Measurements from ENCODE around the gene RCOR3. TPM values are rescaled to one million over a fixed set of nuclear protein-coding genes. Genes with fewer than 3 reads are reported as not detected.
"Not testable (repeated sequence)": the region's sequence is repeated elsewhere in the genome, so short reads cannot be mapped to it uniquely, and the experiment has no call there.

RCOR3 gene
- total RNA-seq, 1 experiment from 2014 or later: 17.5 TPM

DNA sequence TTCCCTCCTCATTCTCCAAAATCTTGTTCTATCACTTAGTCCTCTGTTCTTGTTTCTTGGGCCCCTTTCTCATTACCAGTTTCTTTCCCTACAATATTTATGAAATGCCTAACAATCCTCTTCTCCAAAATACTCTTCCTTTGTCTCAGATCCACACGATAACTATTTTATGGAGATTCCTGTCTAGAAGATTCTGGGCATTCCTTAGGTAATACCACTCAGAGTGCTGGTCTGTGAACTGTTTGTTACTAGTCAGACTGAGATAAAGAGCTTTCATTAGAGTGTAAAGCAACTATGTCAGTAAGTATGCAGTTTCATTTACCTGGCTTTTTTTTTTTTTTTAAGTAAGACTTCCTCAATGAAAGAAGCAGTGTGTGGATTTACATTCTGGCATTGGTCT, 18.1 kb upstream of the RCOR3 start:
- no peaks in the 10 kb centered on the region for H3K27me3 ChIP-seq (replicated peaks)
- no peaks in the 10 kb centered on the region for H3K36me3 ChIP-seq
- no peaks in the 10 kb centered on the region for H3K4me1 ChIP-seq (replicated peaks)
- DNase-seq (ENCODE audit: low read depth in 1 of 2, low spot score in 2 of 2): no peak
- H3K9me3 ChIP-seq (replicated peaks): no peaks in the 10 kb centered on the region
- H3K4me3 ChIP-seq: no peak overlapping the region
- no peak overlapping the region for H3K27ac ChIP-seq

DNA sequence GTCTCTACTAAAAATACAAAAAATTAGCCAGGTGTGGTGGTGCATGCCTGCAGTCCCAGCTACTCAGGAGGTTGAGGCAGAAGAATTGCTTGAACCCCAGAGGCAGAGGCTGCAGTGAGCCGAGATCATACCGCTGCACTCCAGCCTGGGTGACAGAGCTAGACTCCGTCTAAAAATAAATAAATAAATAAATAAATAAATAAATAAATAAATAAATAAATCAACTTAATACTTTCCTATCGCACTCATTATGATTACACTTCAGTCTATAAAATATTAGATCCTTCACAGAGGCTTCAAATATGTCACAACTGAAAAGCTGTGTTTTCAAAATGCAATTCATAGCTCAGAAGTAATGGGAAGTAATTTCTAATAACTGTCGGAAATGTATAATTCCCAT, 15.5 kb upstream of the RCOR3 start:
- H3K27me3 ChIP-seq (replicated peaks); H3K4me3 ChIP-seq; H3K27ac ChIP-seq; H3K36me3 ChIP-seq; H3K4me1 ChIP-seq (replicated peaks); H3K9me3 ChIP-seq (replicated peaks); DNase-seq (ENCODE audit: low read depth in 1 of 2, low spot score in 2 of 2): not testable (repeated sequence)

DNA sequence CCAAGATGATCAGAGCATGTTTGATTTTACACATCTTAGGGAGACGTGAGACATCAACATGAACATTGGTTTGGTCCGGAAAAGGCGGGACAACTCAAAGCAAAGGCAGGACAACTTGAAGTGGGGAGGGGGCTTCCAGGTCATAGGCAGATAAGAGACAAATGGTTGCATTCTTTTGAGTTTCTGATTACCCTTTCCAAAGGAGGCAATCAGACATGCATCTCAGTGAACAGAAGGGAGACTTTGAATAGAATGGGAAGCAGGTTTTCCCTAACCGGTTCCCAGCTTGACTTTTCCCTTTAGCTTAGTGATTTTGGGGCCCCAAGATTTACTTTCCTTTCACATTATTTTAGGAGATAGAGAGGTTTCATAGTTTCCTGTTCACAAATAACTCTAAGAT, 12.6 kb upstream of the RCOR3 start:
- DNase-seq (ENCODE audit: low read depth in 1 of 2, low spot score in 2 of 2); H3K9me3 ChIP-seq (replicated peaks); H3K36me3 ChIP-seq: not testable (repeated sequence)

DNA sequence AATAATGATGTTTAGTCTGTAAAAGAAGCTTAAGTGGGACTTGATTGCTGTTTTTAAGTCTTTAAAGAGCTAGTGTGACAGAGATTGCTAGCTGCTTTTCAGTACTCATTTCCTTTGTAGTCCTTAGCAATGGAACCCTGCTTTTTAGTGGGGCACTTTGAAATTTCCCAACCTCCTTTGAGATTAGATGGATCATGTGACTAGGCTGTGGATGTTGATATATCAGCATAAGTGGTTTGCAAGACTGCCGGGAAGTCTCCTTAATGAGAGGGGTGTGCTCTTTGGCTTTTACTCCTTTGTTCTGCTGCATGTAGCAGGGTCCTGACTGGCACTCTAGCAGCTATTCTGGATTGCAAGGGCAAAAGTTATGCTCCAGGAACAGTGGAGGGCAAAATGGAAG, 11.2 kb upstream of the RCOR3 start:
- no peak overlapping the region for H3K4me3 ChIP-seq
- no peaks in the 10 kb centered on the region for H3K36me3 ChIP-seq
- no peaks in the 10 kb centered on the region for H3K4me1 ChIP-seq (replicated peaks)
- H3K27me3 ChIP-seq (replicated peaks): no peaks in the 10 kb centered on the region
- DNase-seq (ENCODE audit: low read depth in 1 of 2, low spot score in 2 of 2): no peak
- no peaks in the 10 kb centered on the region for H3K9me3 ChIP-seq (replicated peaks)
- H3K27ac ChIP-seq: no peak overlapping the region

More for the DNA sequence above, 12.6 kb upstream of the RCOR3 start:
- not testable (repeated sequence) for H3K4me3 ChIP-seq; H3K4me1 ChIP-seq (replicated peaks); H3K27me3 ChIP-seq (replicated peaks); H3K27ac ChIP-seq

DNA sequence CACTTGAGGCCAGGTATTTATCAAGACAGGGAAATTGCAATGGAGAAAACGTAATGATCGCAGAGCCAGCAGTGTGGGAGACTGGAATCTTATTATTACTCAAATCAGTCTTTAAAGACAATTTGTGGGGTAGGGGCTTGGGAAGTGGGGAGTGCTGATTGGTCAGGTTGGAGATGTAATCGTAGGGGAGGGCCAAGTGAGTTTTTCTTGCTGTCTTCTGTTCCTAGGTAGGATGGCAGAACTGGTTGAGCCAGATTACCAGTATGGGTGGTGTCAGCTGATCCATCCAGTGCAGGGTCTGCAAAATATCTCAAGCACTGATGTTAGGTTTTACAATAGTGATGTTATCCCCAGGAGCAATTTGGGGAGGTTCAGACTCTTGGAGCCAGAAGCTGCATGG, 9.6 kb upstream of the RCOR3 start:
- not testable (repeated sequence) for H3K9me3 ChIP-seq (replicated peaks); DNase-seq (ENCODE audit: low read depth in 1 of 2, low spot score in 2 of 2); H3K36me3 ChIP-seq; H3K4me1 ChIP-seq (replicated peaks); H3K27ac ChIP-seq; H3K27me3 ChIP-seq (replicated peaks); H3K4me3 ChIP-seq

DNA sequence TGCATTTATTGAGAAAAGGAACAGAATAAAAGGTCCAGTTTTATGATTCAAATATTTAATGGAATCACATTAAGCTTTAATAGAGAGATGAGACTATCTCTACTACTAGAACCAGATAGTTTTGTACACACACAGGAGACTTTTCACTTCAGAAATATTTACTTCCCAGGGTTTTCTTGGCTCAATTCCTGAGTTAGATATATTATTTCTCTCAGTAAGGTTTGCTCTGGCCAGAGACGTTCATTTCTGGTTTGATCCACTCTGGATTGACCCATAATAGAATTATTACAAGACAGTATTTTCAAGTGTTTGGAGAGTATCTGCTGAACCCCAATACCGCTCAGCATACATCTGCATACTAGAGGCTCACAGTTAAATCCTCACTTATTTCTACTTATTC, 1.3 kb upstream of the RCOR3 start:
- Histone ChIP-seq H3K36me3 (peaks cover 15% of the 10 kb centered on the region; the same call in 1 of the 2 replicates), H3K4me3 (peak overlapping the region; percentile 80)
- DNase-seq (ENCODE audit: low read depth in 1 of 2, low spot score in 2 of 2): no peak

DNA sequence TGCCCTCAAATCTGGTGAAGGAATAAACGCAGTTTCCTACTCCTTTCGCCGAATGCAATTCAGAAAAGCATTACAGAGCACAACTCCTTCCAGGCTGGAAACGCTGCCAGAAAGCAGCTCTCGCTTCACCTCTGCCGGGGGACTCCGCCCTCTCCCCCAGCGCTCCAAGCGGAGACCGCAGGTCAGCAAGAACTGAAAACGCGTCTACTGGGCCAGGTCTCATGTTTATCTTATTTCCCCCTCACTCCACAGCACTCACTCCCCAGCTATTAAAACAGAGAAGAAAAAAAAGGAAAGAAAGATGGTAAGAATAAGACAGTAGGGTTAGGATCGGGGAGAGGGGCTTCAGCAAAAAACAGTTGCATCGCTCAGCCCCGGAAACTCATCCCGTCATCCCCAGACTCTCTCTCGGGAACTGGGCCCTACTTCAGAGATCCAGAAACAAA, 833 bp upstream of the RCOR3 start:
- no peaks in the 10 kb centered on the region for H3K9me3 ChIP-seq (replicated peaks)
- H3K4me1 ChIP-seq (replicated peaks): peaks cover 14% of the 10 kb centered on the region
- H3K4me3 ChIP-seq: peak overlapping the region; percentile 80
- peak; percentile 77 to 80 for DNase-seq (ENCODE audit: low read depth in 1 of 2, low spot score in 2 of 2)
- peak overlapping the region; percentile 88 for H3K27ac ChIP-seq
- H3K27me3 ChIP-seq (replicated peaks): no peaks in the 10 kb centered on the region
- H3K36me3 ChIP-seq: peaks cover 18% of the 10 kb centered on the region; the same call in 1 of the 2 replicates

More for the DNA sequence above, 1.3 kb upstream of the RCOR3 start:
- Histone ChIP-seq H3K9me3 (replicated peaks) (no peaks in the 10 kb centered on the region), H3K27me3 (replicated peaks) (no peaks in the 10 kb centered on the region), H3K27ac (peak overlapping the region; percentile 88), H3K4me1 (replicated peaks) (peaks cover 14% of the 10 kb centered on the region)

DNA sequence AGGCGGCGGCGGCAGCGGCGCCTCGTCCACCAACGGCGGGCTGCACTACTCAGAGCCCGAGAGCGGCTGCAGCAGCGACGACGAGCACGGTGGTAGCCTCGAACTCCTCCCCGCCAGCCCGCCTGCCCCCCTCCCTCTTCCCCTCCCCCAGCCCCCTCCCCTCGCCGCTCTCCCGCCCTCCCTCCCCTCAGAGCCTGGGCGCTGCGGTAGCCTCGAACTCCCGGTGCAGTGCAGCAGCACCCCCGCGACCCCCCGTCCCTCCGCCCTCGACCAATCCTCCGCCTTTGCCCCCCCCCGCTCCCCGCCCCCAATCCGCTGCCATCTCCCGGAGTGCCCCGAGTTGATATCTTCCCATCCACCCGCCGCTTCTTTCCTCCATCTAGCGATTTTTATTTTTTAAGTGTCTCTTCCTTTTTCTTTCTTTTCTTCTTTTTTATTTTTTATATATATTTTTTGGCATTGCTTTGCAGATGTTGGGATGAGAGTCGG, 516 bp downstream of the RCOR3 start:
- Histone ChIP-seq H3K4me1 (replicated peaks) (peaks cover 14% of the 10 kb centered on the region), H3K27me3 (replicated peaks) (no peaks in the 10 kb centered on the region), H3K27ac (peak overlapping the region; percentile 88), H3K9me3 (replicated peaks) (no peaks in the 10 kb centered on the region), H3K4me3 (peak overlapping the region; percentile 80), H3K36me3 (peaks cover 25% of the 10 kb centered on the region)
- DNase-seq (ENCODE audit: low read depth in 1 of 2, low spot score in 2 of 2): peak; percentile 7 to 76

DNA sequence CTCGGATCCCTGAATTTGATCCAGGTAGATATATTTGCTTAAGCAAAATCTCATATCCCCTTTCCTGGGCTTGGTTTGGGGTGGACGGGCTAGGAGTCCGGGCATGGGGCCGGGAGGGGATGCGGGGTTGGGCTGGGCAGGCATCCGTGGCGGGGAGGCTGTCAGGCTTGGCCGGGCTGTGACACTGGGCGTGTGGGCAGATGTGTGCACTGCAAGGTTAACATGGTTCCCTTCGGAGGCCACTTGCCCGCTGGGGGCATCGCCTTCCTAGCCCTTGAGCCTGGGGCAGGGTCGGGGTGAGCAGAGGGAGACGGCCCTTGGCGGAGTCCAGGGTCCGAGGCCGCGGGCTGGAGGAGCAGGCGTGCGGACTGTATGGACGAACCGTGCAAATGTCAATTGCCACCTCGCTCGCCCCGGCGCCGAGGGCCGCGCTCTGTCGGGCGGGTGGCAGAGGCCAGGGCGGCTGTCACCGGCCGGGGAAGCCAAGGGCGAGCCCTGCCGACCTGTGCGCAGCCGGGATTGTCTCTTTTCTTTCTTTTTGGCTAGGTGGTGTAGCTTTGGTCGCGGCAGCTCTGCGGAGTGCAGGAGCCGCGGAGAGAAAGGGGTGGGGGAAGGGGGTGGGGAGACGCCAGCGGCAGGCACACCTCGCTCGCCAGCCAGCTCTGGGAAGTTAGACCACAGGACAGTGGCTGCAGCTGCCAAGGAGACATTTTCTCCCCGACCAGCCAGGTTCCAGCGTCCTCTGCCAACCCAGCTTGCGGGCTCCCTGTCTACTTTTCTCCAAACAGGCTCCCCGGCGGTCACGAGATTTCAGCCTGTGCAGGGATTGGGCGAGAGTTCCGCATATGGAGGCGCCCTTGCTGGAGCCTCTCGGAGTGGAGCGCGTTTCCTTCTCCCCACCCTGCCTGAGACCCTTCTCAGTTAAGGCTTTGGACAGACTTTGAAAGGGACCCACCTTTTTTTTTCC, 1.3 kb downstream of the RCOR3 start:
- Histone ChIP-seq H3K9me3 (replicated peaks) (no peaks in the 10 kb centered on the region), H3K4me1 (replicated peaks) (peaks cover 14% of the 10 kb centered on the region), H3K27me3 (replicated peaks) (no peaks in the 10 kb centered on the region), H3K36me3 (peaks cover 27% of the 10 kb centered on the region), H3K27ac (no peak overlapping the region), H3K4me3 (peak overlapping the region; percentile 69)
- DNase-seq (ENCODE audit: low read depth in 1 of 2, low spot score in 2 of 2): peak; percentile 55 to 73

DNA sequence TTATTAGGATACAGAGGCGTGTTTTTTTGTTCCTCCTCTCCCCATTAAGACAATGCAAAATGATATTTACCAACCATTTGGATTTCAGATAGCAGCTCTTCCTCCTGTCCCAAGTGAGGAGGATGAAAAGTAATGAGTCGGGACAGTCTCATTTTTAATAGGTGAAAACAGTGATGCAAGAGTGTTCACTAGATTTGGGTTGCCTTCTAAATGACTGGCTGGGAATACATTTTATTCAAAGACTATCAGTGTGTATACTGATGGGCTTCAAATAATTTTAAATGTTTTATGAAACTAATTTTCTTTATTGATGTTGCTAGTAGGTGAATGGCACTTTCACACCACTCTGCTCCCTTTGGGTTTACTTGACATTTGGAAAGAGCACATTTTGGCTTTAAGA, 2.1 kb downstream of the RCOR3 start:
- DNase-seq (ENCODE audit: low read depth in 1 of 2, low spot score in 2 of 2): no peak
- Histone ChIP-seq H3K4me1 (replicated peaks) (peaks cover 14% of the 10 kb centered on the region), H3K4me3 (peak overlapping the region; percentile 69), H3K27ac (no peak overlapping the region), H3K36me3 (peaks cover 27% of the 10 kb centered on the region), H3K27me3 (replicated peaks) (no peaks in the 10 kb centered on the region), H3K9me3 (replicated peaks) (no peaks in the 10 kb centered on the region)

DNA sequence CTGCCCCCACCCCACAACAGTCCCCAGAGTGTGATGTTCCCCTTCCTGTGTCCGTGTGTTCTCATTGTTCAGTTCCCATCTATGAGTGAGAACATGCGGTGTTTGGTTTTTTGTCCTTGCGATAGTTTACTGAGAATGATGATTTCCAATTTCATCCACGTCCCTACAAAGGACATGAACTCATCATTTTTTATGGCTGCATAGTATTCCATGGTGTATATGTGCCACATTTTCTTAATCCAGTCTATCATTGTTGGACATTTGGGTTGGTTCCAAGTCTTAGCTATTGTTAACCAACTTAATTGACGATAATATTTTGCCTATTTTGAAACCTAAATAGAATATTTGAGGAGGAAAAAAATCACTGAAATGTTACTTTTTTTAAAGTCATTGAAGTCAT, 3.9 kb downstream of the RCOR3 start:
- H3K4me1 ChIP-seq (replicated peaks); H3K9me3 ChIP-seq (replicated peaks); H3K27me3 ChIP-seq (replicated peaks); H3K4me3 ChIP-seq; H3K27ac ChIP-seq; DNase-seq (ENCODE audit: low read depth in 1 of 2, low spot score in 2 of 2): not testable (repeated sequence)
- H3K36me3 ChIP-seq: peaks cover 37% of the 10 kb centered on the region

DNA sequence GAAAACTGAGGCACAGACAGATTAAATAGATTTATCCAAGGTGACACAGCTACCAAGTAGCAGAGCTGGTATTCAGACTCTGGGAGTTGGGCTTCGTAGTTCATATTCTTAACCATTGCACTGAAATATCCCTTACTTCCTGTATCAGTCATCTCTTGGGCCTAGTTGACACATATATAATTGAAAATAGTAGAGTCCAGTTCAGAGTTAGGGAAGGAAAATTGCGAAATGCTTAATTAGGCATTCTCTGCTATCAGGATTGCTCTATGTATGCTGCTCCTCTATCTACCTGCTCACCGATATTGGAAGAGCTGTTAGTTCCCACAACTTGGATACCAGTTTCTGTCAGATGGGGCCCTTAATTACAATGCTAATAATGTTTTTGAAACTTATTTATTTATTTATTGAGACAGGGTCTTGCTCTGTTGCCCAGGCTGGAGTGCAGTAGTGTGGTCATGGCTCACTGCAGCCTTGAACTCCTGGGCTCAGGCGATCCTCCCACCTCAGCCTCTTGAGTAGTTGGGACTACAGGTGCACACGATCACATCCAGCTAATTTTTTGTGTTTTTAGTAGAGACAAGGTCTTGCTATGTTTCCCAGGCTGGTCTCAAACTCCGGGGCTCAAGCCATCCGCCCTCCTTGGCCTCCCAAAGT, 8.2 kb downstream of the RCOR3 start:
- Histone ChIP-seq H3K9me3 (replicated peaks) (no peaks in the 10 kb centered on the region), H3K27me3 (replicated peaks) (no peaks in the 10 kb centered on the region), H3K36me3 (peaks cover 33% of the 10 kb centered on the region), H3K27ac (no peak overlapping the region), H3K4me3 (no peak overlapping the region), H3K4me1 (replicated peaks) (no peaks in the 10 kb centered on the region)
- no peak for DNase-seq (ENCODE audit: low read depth in 1 of 2, low spot score in 2 of 2)

DNA sequence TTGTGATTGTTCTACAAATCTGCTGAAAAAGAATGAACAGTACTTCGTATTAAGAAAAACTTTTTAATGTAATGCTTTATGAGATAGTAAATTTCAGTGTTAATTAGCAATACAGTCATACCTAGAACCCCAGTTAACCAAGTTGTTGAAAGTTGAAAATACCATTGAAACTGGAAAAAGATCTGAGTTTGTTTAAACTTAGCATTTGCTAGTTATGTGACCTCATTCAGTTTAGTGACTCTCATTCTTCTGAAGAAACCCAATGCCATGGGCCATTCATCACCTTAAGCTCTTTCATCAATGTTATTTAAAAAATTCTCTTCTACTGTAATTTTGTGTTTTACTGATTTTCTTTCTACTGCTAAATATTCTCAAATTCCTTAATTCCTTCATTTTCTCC, 20.2 kb downstream of the RCOR3 start:
- no peak overlapping the region for H3K4me3 ChIP-seq
- no peak for DNase-seq (ENCODE audit: low read depth in 1 of 2, low spot score in 2 of 2)
- no peaks in the 10 kb centered on the region for H3K4me1 ChIP-seq (replicated peaks)
- no peaks in the 10 kb centered on the region for H3K27me3 ChIP-seq (replicated peaks)
- H3K9me3 ChIP-seq (replicated peaks): no peaks in the 10 kb centered on the region
- peaks cover 66% of the 10 kb centered on the region for H3K36me3 ChIP-seq
- H3K27ac ChIP-seq: no peak overlapping the region

DNA sequence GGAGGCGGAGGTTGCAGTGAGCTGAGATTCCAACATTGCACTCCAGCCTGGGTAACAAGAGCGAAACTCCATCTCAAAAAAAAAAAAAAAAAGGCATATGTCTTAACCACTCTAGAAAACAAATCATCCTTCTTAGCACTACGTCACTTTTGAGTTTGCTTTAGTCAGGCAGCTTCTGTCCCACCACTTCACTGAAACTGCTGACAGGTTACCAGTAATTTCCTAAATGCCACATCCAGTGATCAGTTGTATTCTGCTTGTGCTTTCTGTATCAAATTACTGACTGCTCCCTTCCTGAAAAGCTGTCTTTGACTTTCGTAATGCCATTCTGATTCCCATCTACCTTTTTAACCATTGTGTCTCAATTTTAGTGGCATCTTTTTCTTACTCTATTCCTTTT, 21.7 kb downstream of the RCOR3 start:
- no peaks in the 10 kb centered on the region for H3K4me1 ChIP-seq (replicated peaks)
- H3K27ac ChIP-seq: 0 out of 2 replicates have a peak overlapping the region, but pooled peaks have one; percentile 15
- H3K27me3 ChIP-seq (replicated peaks): no peaks in the 10 kb centered on the region
- H3K9me3 ChIP-seq (replicated peaks): no peaks in the 10 kb centered on the region
- DNase-seq (ENCODE audit: low read depth in 1 of 2, low spot score in 2 of 2): no peak
- peaks cover 69% of the 10 kb centered on the region for H3K36me3 ChIP-seq
- H3K4me3 ChIP-seq: no peak overlapping the region
